Measurements from ENCODE around the gene ISCU. TPM values are rescaled to one million over a fixed set of nuclear protein-coding genes. Genes with fewer than 3 reads are reported as not detected.
"Not testable (repeated sequence)": the region's sequence is repeated elsewhere in the genome, so short reads cannot be mapped to it uniquely, and the experiment has no call there.

Gene ISCU
- total RNA-seq, 1 donor from 2014 or later: 45.2 TPM

- ATAC-seq: peak; percentile 12
- DNase-seq (ENCODE audit: low spot score): no peak
Measured at GRCh38 chr12:108616941-108617858, 54.8 kb downstream of the ISCU start.

- peak; percentile 74 for DNase-seq (ENCODE audit: low spot score)
- ATAC-seq: peak; percentile 96
Measured at GRCh38 chr12:108618079-108618952, 55.9 kb downstream of the ISCU start.

- not testable (repeated sequence) for ATAC-seq; DNase-seq (ENCODE audit: low spot score)
Measured at GRCh38 chr12:108618953-108619274, 56.5 kb downstream of the ISCU start.

Other genes with a start within 250 kb of the ISCU start
- gene CMKLR1, start 223.3 kb upstream of the ISCU start, total RNA-seq: 3.8 TPM
- gene FICD, start 47.3 kb upstream of the ISCU start, total RNA-seq: 4.6 TPM
- gene SART3, start 1.4 kb upstream of the ISCU start, total RNA-seq: 13.7 TPM
- 0.23 TPM for gene TMEM119, start 35.5 kb downstream of the ISCU start, total RNA-seq
- gene SELPLG, start 71.3 kb downstream of the ISCU start, total RNA-seq: 2.4 TPM
- gene CORO1C, start 168.9 kb downstream of the ISCU start, total RNA-seq: 39.2 TPM

All from left lobe of liver (tissue), 2 donors.